HepG2 (cell line): Measurements from ENCODE around the gene PRSS33.

ENCODE experiments used
- CHD2 ChIP-seq: IDR thresholded peaks from 2 replicates; pipeline ENCODE4 v1.6.1; 2011; ENCODE audit warnings: low read depth, low read length, improper control_type of control experiment
- JUN ChIP-seq: sonication (generic); formaldehyde crosslinking; IDR thresholded peaks from 2 replicates; pipeline ENCODE4 v1.4.0; 2020; ENCODE audit warnings: mild to moderate bottlenecking, missing genetic modification reagents
- TAF1 ChIP-seq: sonication (generic); formaldehyde crosslinking; IDR thresholded peaks from 2 replicates; pipeline ENCODE4 v1.4.0; 2020; ENCODE audit warnings: missing genetic modification reagents

DNA sequence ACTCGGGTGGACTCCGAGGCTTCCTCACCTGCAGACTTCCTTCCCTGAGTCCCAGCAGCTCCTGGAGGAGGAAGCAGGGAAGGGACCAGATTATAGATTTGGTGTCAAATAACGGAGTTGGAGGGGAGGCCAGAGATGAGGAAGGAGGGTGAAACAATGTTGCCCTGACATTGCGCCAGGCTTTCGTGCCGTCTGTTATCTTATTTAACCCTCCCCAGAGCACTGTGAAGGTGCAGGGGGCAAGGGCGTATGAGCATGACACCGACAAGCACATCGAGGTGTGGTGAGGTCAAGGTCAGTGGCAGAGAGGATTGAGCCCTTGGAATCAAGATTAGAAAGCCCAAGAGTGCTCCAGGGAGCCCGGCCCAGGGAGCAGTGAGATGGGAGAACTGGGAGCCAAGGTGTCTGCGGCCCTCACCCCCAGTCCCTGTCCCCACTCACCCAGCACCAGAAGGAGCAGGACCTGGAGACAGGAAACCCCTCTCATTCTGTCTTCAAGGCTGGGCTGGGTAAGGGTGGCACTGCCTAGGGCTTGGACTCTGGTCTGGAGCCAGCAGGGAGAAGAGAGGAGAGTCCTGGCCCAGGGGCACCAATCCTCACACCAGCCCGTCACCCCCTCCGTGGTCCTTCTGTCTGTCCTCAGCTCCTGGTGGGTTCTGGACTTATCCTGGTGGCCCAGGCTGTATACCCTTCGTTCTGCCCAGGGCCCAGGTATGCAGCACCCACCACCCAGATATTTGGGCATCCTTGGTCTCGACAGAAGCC lies 1.1 kb downstream of the PRSS33 start:
- TF ChIP-seq JUN (CRISPR knock-in tag) (no peak), TAF1 (no peak), CHD2 (no peak)
